ENCODE results near the gene TOPBP1.
"Not testable (repeated sequence)": the region's sequence is repeated elsewhere in the genome, so short reads cannot be mapped to it uniquely, and the experiment has no call there.

DNA sequence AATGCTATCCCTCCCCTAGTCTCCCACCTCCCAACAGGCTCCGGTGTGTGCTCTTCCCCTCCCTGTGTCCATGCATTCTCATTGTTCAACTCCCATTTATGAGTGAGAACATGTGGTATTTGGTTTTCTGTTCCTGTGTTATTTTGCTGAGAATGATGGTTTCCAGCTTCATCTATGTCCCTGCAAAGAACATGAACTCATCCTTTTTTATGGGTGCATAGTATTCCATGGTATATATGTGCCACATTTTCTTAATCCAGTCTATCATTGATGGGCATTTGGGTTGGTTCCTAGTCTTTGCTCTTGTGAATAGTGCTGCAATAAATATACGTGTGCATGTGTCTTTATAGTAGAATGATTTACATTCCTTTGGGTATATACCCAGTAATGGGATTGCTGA is 16.3 kb upstream of the TOPBP1 start:
- TF ChIP-seq, protein P1, sequence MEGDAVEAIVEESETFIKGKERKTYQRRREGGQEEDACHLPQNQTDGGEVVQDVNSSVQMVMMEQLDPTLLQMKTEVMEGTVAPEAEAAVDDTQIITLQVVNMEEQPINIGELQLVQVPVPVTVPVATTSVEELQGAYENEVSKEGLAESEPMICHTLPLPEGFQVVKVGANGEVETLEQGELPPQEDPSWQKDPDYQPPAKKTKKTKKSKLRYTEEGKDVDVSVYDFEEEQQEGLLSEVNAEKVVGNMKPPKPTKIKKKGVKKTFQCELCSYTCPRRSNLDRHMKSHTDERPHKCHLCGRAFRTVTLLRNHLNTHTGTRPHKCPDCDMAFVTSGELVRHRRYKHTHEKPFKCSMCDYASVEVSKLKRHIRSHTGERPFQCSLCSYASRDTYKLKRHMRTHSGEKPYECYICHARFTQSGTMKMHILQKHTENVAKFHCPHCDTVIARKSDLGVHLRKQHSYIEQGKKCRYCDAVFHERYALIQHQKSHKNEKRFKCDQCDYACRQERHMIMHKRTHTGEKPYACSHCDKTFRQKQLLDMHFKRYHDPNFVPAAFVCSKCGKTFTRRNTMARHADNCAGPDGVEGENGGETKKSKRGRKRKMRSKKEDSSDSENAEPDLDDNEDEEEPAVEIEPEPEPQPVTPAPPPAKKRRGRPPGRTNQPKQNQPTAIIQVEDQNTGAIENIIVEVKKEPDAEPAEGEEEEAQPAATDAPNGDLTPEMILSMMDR (IDR thresholded peaks at IDR 0.05; ENCODE audit: insufficient read depth, low read length, poor library complexity, severe bottlenecking), result not testable (repeated sequence)
- not testable (repeated sequence) for TF ChIP-seq EZH2phosphoT487 (conservative IDR thresholded peaks at IDR 0.05; ENCODE audit: low read length)

All from SU-DHL-6 (cell line).